H1 (cell line): ENCODE results near the gene EVPL. TPM values are rescaled to one million over a fixed set of nuclear protein-coding genes. Genes with fewer than 3 reads are reported as not detected.

Experiments
- BCL11A ChIP-seq, 2 experiments: IDR thresholded peaks; one replicate each; pipeline ENCODE4 v1.6.1; 2011; ENCODE audit warnings: low read depth in 2 of 2, low read length in 2 of 2, mild to moderate bottlenecking in 2 of 2
- CBX8 ChIP-seq: fragments of 300-800, 300-1000 bp; sonication (generic); IDR thresholded peaks from 2 replicates; pipeline ENCODE4 v1.7.1; 2016; ENCODE audit warnings: low read depth, low read length, borderline replicate concordance
- CHD2 ChIP-seq: IDR thresholded peaks from 2 replicates; pipeline ENCODE4 v1.6.1; 2012; ENCODE audit warnings: low read length, improper control_type of control experiment
- CREB1 ChIP-seq: IDR thresholded peaks from 2 replicates; pipeline ENCODE4 v1.6.1; 2012; ENCODE audit warnings: inconsistent platforms
- EZH2 ChIP-seq: fragments of 200-600 bp; sonication (generic); IDR thresholded peaks from 2 replicates; pipeline ENCODE4 v1.7.1; 2012; ENCODE audit warnings: low read depth, mild to moderate bottlenecking, moderate library complexity, low read length, inconsistent platforms; ENCODE audit not compliant: severe bottlenecking
- KDM1A ChIP-seq: fragments of 200-600, 300-600 bp; sonication (generic); IDR thresholded peaks from 2 replicates; pipeline ENCODE4 v1.7.1; 2016; ENCODE audit warnings: mild to moderate bottlenecking, low read length, borderline replicate concordance
- MAFK ChIP-seq: IDR thresholded peaks from 2 replicates; pipeline ENCODE4 v1.6.1; 2012; ENCODE audit warnings: low read depth, mild to moderate bottlenecking, improper control_type of control experiment, low read length
- NANOG ChIP-seq: IDR thresholded peaks from 2 replicates; pipeline ENCODE4 v1.6.1; 2011; ENCODE audit warnings: low read length, low read depth, mild to moderate bottlenecking, inconsistent platforms; ENCODE audit not compliant: insufficient read depth, poor library complexity, severe bottlenecking
- NRF1 ChIP-seq: IDR thresholded peaks from 2 replicates; pipeline ENCODE4 v1.6.1; 2011; ENCODE audit warnings: mild to moderate bottlenecking, low read depth, low read length, improper control_type of control experiment
- POLR2AphosphoS5 ChIP-seq: IDR thresholded peaks from 2 replicates; pipeline ENCODE4 v1.6.1; 2011; ENCODE audit warnings: low read depth, low read length
- RAD21 ChIP-seq, 2 experiments: IDR thresholded peaks in 1 of 2; conservative IDR thresholded peaks in 1 of 2; 2 replicates each; pipeline ENCODE4 v1.6.1; 2011; ENCODE audit warnings: low read depth in 2 of 2, low read length in 2 of 2, improper control_type of control experiment in 1 of 2, inconsistent platforms in 1 of 2, mild to moderate bottlenecking in 1 of 2, moderate library complexity in 1 of 2
- RFX5 ChIP-seq: IDR thresholded peaks from 2 replicates; pipeline ENCODE4 v1.6.1; 2011; ENCODE audit warnings: low read depth, low read length, improper control_type of control experiment, borderline replicate concordance
- RXRA ChIP-seq: IDR thresholded peaks from 2 replicates; pipeline ENCODE4 v1.6.1; 2011; ENCODE audit warnings: low read depth, mild to moderate bottlenecking, low read length, moderate library complexity; ENCODE audit not compliant: insufficient read depth
- SAP30 ChIP-seq: fragments of 300-600 bp; sonication (generic); IDR thresholded peaks from 2 replicates; pipeline ENCODE4 v1.7.1; 2012; ENCODE audit warnings: low read length, moderate library complexity, mild to moderate bottlenecking, inconsistent platforms; ENCODE audit not compliant: insufficient read depth, insufficient replicate concordance
- SIN3A ChIP-seq, 2 experiments: IDR thresholded peaks in 1 of 2; conservative IDR thresholded peaks in 1 of 2; 2 replicates each; pipeline ENCODE4 v1.6.1; 2011 to 2012; ENCODE audit warnings: low read length in 2 of 2, improper control_type of control experiment in 1 of 2, low read depth in 1 of 2, mild to moderate bottlenecking in 1 of 2
- SP1 ChIP-seq: IDR thresholded peaks from 2 replicates; pipeline ENCODE4 v1.6.1; 2011; ENCODE audit warnings: low read depth, low read length
- SRF ChIP-seq: IDR thresholded peaks from 2 replicates; pipeline ENCODE4 v1.6.1; 2011; ENCODE audit warnings: mild to moderate bottlenecking, low read depth, low read length, moderate library complexity
- TEAD4 ChIP-seq: IDR thresholded peaks from 2 replicates; pipeline ENCODE4 v1.6.1; 2012; ENCODE audit warnings: low read depth, low read length, inconsistent platforms, mixed read lengths
- polyA plus RNA-seq, 7 experiments: library from polyadenylated mRNA; depleted of rRNA in 3 of 7; stranded (reverse) in 5 of 7; unstranded in 2 of 7; fragments of >200 nt in 5 of 7; fragments of 200-250 nt in 2 of 7; gene quantifications; 1 replicate in 5 of 7; 2 replicates in 1 of 7; 4 replicates in 1 of 7; pipeline versions ENCODE4 v1.2.1 to v1.2.3, GENCODE V29; 2011 to 2013; ENCODE audit warnings: missing spikeins in 2 of 7, mixed read lengths in 2 of 7
- total RNA-seq: library from RNA; stranded (reverse); fragmentation: NEBNext Ultra II Directional; extraction: Animal tissue kit (Norgen Biotek cat#: 25700); gene quantifications from 2 replicates; pipeline ENCODE4 v1.2.1, GENCODE V29; 2021
- TF ChIP-seq, protein P1 (sequence below): IDR thresholded peaks from 2 replicates; pipeline ENCODE4 v1.6.1; 2012; ENCODE audit warnings: inconsistent platforms
- TF ChIP-seq, protein P2 (sequence below), 3 experiments: IDR thresholded peaks; 1 replicate in 2 of 3; 2 replicates in 1 of 3; pipeline versions ENCODE4 v1.5.1 to v1.6.1; 2011; ENCODE audit warnings: low read length in 3 of 3, mild to moderate bottlenecking in 3 of 3, inconsistent platforms in 2 of 3, low read depth in 1 of 3, moderate library complexity in 1 of 3; ENCODE audit not compliant: insufficient read depth in 1 of 3; ENCODE audit errors: control extremely low read depth in 1 of 3

Gene EVPL
- total and polyA plus RNA-seq, 2 of the 8 experiments (the other 6 are each of a cell fraction or from before 2014, with no cell fraction given), result 0.20 to 0.99 TPM

DNA sequence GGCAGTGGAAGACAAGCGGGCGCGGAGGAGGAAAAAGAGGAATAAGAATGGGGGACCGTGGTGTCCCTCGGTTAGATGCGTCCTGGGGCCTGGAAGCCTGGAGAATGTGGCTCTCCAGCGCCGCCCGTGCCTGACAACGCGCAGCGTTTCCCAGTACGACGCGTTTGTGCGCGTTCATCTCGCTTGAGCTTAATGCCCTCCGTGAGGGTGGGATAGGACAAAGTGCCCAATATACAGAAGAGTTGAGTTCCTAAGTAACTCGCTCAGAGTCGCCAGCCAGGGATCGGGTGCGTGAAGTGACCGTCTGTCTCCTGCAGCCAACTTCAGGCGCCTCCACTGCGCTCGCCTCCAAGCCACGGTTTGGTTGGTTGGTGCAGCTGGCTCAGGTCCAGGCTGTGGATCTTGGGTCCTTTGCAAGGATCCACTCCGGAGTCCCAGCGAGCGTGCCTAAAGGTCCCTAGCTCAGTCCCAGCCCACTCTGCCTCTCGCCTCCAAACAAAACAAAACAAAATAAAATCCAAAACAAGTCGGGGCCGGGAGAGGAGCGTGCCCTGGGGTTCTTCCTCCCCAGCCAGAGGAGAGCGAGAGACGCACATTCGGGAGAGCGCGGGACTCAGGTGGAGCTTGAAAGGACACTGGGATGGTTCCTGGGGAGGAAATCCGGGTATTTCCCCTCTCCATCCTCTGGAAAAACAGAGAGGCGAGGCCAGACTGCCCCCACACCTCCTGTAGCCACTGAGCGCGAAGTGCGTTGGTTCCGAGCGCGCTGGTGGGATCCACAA, 48.4 kb upstream of the EVPL start (continued):
- TF ChIP-seq RAD21 (IDR thresholded peaks at IDR 0.05 in 1 of 2, conservative IDR thresholded peaks at IDR 0.05 in 1 of 2; ENCODE audit: low read depth in 2 of 2, low read length in 2 of 2) (peak; percentile 33 to 40; a peak in 3 of 4 replicates), NRF1 (no peak), EZH2 (peak; percentile 60), CHD2 (no peak), SIN3A (conservative IDR thresholded peaks at IDR 0.05 in 1 of 2, IDR thresholded peaks at IDR 0.05 in 1 of 2; ENCODE audit: low read depth in 1 of 2, low read length in 2 of 2) (0 out of 4 replicates have a peak, but pooled peaks of 1 of the 2 experiments have one; percentile 48), RFX5 (no peak), RXRA (no peak), MAFK (no peak), SP1 (no peak), CREB1 (peak; percentile 55), CBX8 (no peak), TEAD4 (peak; percentile 78), SRF (no peak), BCL11A (IDR thresholded peaks at IDR 0.05; ENCODE audit: low read depth in 2 of 2, low read length in 2 of 2) (no peak), POLR2AphosphoS5 (no peak), NANOG (no peak), SAP30 (no peak), KDM1A (no peak)
- TF ChIP-seq, protein P1, sequence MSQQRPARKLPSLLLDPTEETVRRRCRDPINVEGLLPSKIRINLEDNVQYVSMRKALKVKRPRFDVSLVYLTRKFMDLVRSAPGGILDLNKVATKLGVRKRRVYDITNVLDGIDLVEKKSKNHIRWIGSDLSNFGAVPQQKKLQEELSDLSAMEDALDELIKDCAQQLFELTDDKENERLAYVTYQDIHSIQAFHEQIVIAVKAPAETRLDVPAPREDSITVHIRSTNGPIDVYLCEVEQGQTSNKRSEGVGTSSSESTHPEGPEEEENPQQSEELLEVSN, result 0 out of 2 replicates have a peak, but pooled peaks have one; percentile 7
- TF ChIP-seq, protein P2, sequence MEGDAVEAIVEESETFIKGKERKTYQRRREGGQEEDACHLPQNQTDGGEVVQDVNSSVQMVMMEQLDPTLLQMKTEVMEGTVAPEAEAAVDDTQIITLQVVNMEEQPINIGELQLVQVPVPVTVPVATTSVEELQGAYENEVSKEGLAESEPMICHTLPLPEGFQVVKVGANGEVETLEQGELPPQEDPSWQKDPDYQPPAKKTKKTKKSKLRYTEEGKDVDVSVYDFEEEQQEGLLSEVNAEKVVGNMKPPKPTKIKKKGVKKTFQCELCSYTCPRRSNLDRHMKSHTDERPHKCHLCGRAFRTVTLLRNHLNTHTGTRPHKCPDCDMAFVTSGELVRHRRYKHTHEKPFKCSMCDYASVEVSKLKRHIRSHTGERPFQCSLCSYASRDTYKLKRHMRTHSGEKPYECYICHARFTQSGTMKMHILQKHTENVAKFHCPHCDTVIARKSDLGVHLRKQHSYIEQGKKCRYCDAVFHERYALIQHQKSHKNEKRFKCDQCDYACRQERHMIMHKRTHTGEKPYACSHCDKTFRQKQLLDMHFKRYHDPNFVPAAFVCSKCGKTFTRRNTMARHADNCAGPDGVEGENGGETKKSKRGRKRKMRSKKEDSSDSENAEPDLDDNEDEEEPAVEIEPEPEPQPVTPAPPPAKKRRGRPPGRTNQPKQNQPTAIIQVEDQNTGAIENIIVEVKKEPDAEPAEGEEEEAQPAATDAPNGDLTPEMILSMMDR (IDR thresholded peaks at IDR 0.05; ENCODE audit: control extremely low read depth in 1 of 3, insufficient read depth in 1 of 3, low read depth in 1 of 3, low read length in 3 of 3), result peak; percentile 31 to 75 (median 68)
